ENCODE measurements around the gene HK1. TPM values are rescaled to one million over a fixed set of nuclear protein-coding genes. Genes with fewer than 3 reads are reported as not detected.
A peak's percentile ranks its signal among the peaks of the same experiment; 100 is the strongest.

HK1 gene
- total RNA-seq, 2 donors from 2014 or later = 143 to 149 TPM

GRCh38 chr10:69367469-69367868 lies 89.2 kb downstream of the HK1 start:
- peaks cover 18 to 21% of the 10 kb centered on the region in 2 donors for H3K36me3 Mint-ChIP-seq (ENCODE audit: insufficient read depth in 2 of 2)
- ATAC-seq (replicated peaks in 1 of 2) (no peak), DNase-seq (no peak)
- H3K4me3 Mint-ChIP-seq = no peak overlapping the region
- peaks cover 8% of the 10 kb centered on the region for H3K4me1 Mint-ChIP-seq (ENCODE audit: low read depth)
- H3K27me3 Mint-ChIP-seq (ENCODE audit: low read depth) = no peaks in the 10 kb centered on the region
- no peaks in the 10 kb centered on the region for H3K9me3 Mint-ChIP-seq
- no peak overlapping the region for H3K27ac Mint-ChIP-seq

DNA sequence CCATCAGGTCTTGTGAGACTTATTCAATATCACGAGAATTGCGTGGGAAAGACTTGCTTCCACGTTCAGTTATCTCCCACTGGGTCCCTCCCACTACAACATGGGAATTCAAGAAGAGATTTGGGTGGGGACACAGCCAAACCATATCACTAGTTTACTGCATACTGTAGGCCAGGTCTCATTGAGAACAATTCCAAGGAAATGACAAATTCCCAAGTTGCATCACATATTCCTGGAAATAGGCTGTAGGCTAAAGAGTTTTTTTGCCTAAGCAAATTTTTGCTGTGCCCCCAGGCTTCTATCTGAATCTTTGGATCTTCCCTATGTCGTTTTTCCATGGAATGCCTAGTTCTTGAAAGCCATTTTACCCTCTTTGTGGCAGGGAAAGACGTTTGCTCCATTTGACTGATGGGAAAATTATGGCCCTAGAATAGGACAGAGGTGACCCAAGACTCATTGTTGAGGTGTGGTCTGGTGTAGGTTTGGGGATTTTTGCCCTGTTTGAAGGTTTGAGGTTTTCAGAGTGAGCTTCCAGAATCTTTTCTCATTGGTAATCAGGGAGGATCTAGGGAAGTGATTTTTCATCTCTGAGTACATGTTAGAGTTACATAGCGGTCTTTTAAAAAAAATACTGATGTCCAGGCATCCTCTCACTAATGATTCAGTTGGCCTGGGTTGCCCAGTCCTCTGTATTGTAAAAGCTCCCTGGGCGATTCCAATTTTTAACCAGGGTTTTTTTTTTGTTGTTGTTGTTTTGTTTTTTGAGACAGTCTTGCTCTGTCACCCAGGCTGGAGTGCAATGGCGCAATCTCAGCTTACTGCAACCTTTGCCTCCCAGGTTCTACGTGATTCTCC lies 94.1 kb downstream of the HK1 start:
- H3K27ac Mint-ChIP-seq = no peak overlapping the region
- DNase-seq (no peak), ATAC-seq (replicated peaks in 1 of 2) (no peak)
- peaks cover 21 to 22% of the 10 kb centered on the region in 2 donors for H3K36me3 Mint-ChIP-seq (ENCODE audit: insufficient read depth in 2 of 2)
- no peak overlapping the region for H3K4me3 Mint-ChIP-seq
- no peaks in the 10 kb centered on the region for H3K27me3 Mint-ChIP-seq (ENCODE audit: low read depth)
- peaks cover 6% of the 10 kb centered on the region for H3K4me1 Mint-ChIP-seq (ENCODE audit: low read depth)
- H3K9me3 Mint-ChIP-seq = no peaks in the 10 kb centered on the region

GRCh38 chr10:69374242-69374641 lies 95.9 kb downstream of the HK1 start:
- Mint-ChIP-seq H3K4me1 (ENCODE audit: low read depth) (peaks cover 6% of the 10 kb centered on the region), H3K4me3 (no peak overlapping the region), H3K27me3 (ENCODE audit: low read depth) (no peaks in the 10 kb centered on the region), H3K36me3 (ENCODE audit: insufficient read depth in 2 of 2) (peaks cover 18 to 24% of the 10 kb centered on the region in 2 donors), H3K9me3 (no peaks in the 10 kb centered on the region), H3K27ac (peak overlapping the region; percentile 26)
- DNase-seq = no peak
- no peak for ATAC-seq (replicated peaks in 1 of 2)

DNA sequence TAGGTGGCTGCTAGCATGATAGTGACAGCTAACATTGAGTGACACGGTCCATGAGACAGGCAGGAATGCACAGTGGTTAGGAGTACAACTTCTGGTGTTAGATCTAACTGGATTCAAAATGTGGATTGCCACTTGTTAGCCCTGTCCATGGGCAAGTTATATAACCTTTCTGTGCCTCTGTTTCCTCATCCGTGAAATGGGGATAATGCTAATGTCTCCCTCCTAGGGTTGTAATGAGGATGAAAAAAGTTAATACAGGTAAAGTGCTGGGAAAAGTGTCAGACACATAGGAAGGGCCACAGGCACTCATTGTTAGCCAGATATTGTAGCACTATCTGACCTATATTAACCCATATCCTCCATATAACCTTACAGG lies 96.6 kb downstream of the HK1 start:
- Mint-ChIP-seq H3K36me3 (ENCODE audit: insufficient read depth in 2 of 2) (peaks cover 21% of the 10 kb centered on the region in 2 donors), H3K4me1 (ENCODE audit: low read depth) (peaks cover 6% of the 10 kb centered on the region), H3K27ac (peak overlapping the region; percentile 34), H3K27me3 (ENCODE audit: low read depth) (no peaks in the 10 kb centered on the region), H3K9me3 (no peaks in the 10 kb centered on the region), H3K4me3 (no peak overlapping the region)
- ATAC-seq (replicated peaks in 1 of 2) = no peak
- DNase-seq = no peak

DNA sequence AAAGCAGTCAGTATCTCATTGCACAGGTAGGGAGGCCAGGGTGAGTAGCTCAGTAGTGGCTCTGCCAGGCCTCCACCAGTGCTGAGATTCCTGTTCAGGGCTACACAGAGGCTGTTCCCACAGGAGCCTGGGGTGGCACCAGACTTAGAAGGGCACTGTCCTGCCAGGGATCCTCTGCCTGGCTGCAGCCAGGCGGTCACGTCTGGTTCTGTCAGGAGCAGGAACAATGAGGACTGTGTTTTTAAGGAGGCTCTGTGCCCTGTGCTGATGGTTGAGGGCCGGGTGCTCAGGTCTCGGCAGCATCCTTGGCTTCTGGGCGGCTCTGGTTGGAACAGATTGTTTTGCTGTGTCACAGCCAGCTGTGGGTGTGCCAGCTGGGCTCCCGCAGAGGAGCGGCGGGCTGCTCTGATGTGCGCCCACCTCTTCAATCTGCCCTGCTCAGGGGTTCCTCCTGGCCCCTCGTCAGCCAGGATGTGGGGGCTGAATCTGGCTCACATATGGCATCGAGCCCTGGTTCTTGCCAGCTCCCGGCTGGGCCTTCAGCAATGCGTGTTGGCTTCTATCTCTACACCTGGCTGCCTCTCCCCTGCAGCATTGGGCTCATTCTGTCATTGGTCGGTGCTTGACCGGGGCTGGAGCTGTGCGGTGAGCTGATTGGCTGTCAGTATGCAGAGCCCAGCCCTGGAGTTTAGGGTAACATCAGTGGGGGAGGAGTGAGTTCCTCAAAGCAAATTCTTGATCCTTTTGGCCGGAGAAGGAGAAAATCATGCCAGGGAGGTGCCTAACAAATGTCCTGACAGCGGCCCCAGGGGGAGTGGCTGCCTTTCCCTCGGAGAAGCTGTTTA lies 97.2 kb downstream of the HK1 start:
- Mint-ChIP-seq H3K4me1 (ENCODE audit: low read depth) (peaks cover 6% of the 10 kb centered on the region), H3K9me3 (no peaks in the 10 kb centered on the region), H3K36me3 (ENCODE audit: insufficient read depth in 2 of 2) (peaks cover 16 to 18% of the 10 kb centered on the region in 2 donors), H3K27ac (peak overlapping the region; percentile 73), H3K27me3 (ENCODE audit: low read depth) (no peaks in the 10 kb centered on the region), H3K4me3 (no peak overlapping the region)
- DNase-seq = no peak
- no peak for ATAC-seq (replicated peaks in 1 of 2)

DNA sequence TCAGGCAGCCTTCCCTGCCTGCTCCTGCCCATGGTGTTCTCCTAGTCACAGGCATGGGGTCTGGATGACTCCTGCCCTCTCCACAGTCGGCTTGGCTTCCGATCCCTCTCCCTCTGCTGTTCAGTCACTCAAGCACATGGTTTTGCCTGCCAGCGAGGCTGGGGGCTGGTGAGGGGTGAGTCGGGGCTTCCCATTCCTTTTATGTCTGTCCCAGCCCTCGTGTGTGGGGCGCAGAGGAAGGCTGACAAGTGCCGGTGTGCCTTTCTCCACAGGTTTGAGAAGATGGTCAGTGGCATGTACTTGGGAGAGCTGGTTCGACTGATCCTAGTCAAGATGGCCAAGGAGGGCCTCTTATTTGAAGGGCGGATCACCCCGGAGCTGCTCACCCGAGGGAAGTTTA lies 98.4 kb downstream of the HK1 start:
- Mint-ChIP-seq H3K9me3 (no peaks in the 10 kb centered on the region), H3K27ac (no peak overlapping the region), H3K27me3 (ENCODE audit: low read depth) (no peaks in the 10 kb centered on the region), H3K4me1 (ENCODE audit: low read depth) (peaks cover 6% of the 10 kb centered on the region), H3K4me3 (no peak overlapping the region), H3K36me3 (ENCODE audit: insufficient read depth in 2 of 2) (peaks cover 13 to 15% of the 10 kb centered on the region in 2 donors)
- no peak for ATAC-seq (replicated peaks in 1 of 2)
- no peak for DNase-seq

GRCh38 chr10:69377191-69377590 lies 98.9 kb downstream of the HK1 start:
- H3K36me3 Mint-ChIP-seq (ENCODE audit: insufficient read depth in 2 of 2) = peaks cover 11 to 15% of the 10 kb centered on the region in 2 donors
- no peaks in the 10 kb centered on the region for H3K27me3 Mint-ChIP-seq (ENCODE audit: low read depth)
- H3K9me3 Mint-ChIP-seq = no peaks in the 10 kb centered on the region
- H3K4me3 Mint-ChIP-seq = no peak overlapping the region
- peak overlapping the region; percentile 9 for H3K27ac Mint-ChIP-seq
- ATAC-seq (replicated peaks in 1 of 2) = no peak
- H3K4me1 Mint-ChIP-seq (ENCODE audit: low read depth) = peaks cover 6% of the 10 kb centered on the region
- DNase-seq = no peak

DNA sequence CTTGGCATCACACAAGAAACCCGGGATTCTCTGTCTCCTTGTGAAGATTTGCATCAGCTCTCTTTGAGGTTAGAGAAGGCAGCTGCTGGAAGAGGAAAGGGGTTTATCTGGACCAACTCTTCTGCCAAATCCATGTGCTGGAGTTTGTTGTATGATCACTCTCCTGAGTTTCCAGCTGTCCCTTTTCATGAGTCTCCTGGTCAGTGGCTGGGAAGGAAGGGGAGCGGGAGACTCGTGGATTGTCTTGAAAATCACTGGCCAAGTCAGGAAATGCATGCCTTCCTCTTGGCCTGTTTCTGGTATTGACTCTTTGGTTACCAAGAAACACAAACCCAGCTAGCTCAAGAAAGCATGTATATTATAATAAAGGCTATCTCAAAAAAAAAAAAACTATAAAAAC lies 99.6 kb downstream of the HK1 start:
- Mint-ChIP-seq H3K4me3 (no peak overlapping the region), H3K27ac (peak overlapping the region; percentile 34)
- no peak for ATAC-seq (replicated peaks in 1 of 2)

GRCh38 chr10:69379800-69380199 lies 101.5 kb downstream of the HK1 start:
- H3K9me3 Mint-ChIP-seq = no peaks in the 10 kb centered on the region
- peaks cover 12 to 20% of the 10 kb centered on the region in 2 donors for H3K36me3 Mint-ChIP-seq (ENCODE audit: insufficient read depth in 2 of 2)
- no peaks in the 10 kb centered on the region for H3K4me1 Mint-ChIP-seq (ENCODE audit: low read depth)
- H3K27me3 Mint-ChIP-seq (ENCODE audit: low read depth) = no peaks in the 10 kb centered on the region
- ATAC-seq (replicated peaks in 1 of 2) (no peak), DNase-seq (no peak)
- H3K4me3 Mint-ChIP-seq = no peak overlapping the region
- peak overlapping the region; percentile 15 for H3K27ac Mint-ChIP-seq

More for the DNA sequence above, 99.6 kb downstream of the HK1 start:
- H3K27me3 Mint-ChIP-seq (ENCODE audit: low read depth) = no peaks in the 10 kb centered on the region
- DNase-seq = no peak
- peaks cover 6% of the 10 kb centered on the region for H3K4me1 Mint-ChIP-seq (ENCODE audit: low read depth)
- peaks cover 11 to 15% of the 10 kb centered on the region in 2 donors for H3K36me3 Mint-ChIP-seq (ENCODE audit: insufficient read depth in 2 of 2)
- no peaks in the 10 kb centered on the region for H3K9me3 Mint-ChIP-seq

GRCh38 chr10:69382382-69383117 lies 104.3 kb downstream of the HK1 start:
- Mint-ChIP-seq H3K4me1 (ENCODE audit: low read depth) (no peaks in the 10 kb centered on the region), H3K9me3 (no peaks in the 10 kb centered on the region), H3K27me3 (ENCODE audit: low read depth) (no peaks in the 10 kb centered on the region), H3K4me3 (no peak overlapping the region), H3K36me3 (ENCODE audit: insufficient read depth in 2 of 2) (peaks cover 11 to 23% of the 10 kb centered on the region in 2 donors), H3K27ac (no peak overlapping the region)
- ATAC-seq (replicated peaks in 1 of 2) = no peak
- no peak for DNase-seq

DNA sequence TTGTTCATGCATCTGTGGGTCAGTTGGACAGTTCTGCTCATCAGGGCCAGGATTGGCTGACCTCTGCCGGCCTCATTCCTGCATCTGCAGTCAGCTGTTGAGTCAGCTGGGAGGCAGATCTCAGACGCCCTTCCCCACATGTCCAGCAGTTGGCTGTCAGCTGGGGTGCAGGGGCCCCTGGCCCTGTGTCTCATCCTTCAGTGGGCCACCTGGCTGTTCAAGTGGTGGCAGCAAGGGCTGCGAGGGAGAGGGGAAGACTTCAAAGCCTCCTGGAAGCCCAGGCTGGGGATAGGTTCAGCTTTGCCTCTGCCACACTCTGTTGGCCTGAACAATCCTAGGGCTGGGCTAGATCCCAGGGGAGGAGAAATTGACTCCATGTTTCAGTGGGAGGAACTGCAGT lies 105.3 kb downstream of the HK1 start:
- H3K4me1 Mint-ChIP-seq (ENCODE audit: low read depth) = no peaks in the 10 kb centered on the region
- DNase-seq (no peak), ATAC-seq (replicated peaks in 1 of 2) (no peak)
- no peak overlapping the region for H3K4me3 Mint-ChIP-seq
- peak overlapping the region; percentile 22 for H3K27ac Mint-ChIP-seq
- H3K9me3 Mint-ChIP-seq = no peaks in the 10 kb centered on the region
- peaks cover 11 to 30% of the 10 kb centered on the region in 2 donors for H3K36me3 Mint-ChIP-seq (ENCODE audit: insufficient read depth in 2 of 2)
- no peaks in the 10 kb centered on the region for H3K27me3 Mint-ChIP-seq (ENCODE audit: low read depth)

- Mint-ChIP-seq H3K4me1 (ENCODE audit: low read depth) (no peaks in the 10 kb centered on the region), H3K36me3 (ENCODE audit: insufficient read depth in 2 of 2) (peaks cover 11 to 30% of the 10 kb centered on the region in 2 donors), H3K9me3 (no peaks in the 10 kb centered on the region), H3K27me3 (ENCODE audit: low read depth) (no peaks in the 10 kb centered on the region), H3K27ac (no peak overlapping the region), H3K4me3 (no peak overlapping the region)
- DNase-seq (no peak), ATAC-seq (replicated peaks in 1 of 2) (no peak)
Observed at GRCh38 chr10:69384320-69384719, 106.0 kb downstream of the HK1 start.
